UCSD-AML1 (cell line): ENCODE data around the gene PGAP3.

ENCODE experiments used
- DNase-seq: peaks from one replicate; lab custom pipeline; 2025; ENCODE audit not compliant: unreplicated experiment; lab: John Stamatoyannopoulos, UW

Gene PGAP3

DNA sequence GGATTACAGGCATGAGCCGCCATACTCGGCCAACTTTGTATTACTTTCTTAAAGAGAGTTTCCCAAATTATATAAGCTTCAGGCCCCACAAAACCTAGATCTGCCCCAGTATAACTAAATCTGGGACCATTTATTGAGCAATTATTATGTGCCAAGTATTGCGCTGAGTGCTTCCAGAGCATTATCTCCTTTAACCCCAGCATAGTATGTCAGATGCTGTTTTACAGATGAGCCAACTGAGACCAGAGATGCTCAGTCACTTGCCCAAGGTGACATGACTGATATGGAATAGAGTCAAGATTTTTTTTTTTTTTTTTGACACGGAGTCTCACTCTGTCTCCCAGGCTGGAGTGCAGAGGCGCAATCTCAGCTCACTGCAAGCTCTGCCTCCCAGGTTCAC lies 10.1 kb upstream of the PGAP3 start:
- DNase-seq: no peak

DNA sequence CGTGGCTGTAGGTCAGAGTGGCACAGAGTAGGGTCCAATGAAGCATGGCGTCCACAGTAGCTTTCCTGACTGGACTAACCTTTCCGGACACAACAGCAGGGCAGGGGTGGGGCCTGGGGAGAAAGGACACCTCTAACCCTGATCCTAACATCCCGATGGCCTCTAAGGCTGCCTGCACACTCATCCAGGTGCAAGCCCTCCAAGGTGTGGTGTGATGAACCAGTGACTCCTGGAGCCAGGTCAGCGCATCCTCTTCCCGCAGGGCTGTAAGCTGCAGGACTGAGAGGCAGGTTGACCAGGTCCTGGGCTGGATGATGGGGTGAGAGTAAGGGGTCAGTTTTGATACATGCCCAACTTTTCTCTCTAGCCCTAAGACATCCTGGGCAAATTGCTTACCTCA lies 8.9 kb upstream of the PGAP3 start:
- no peak for DNase-seq

DNA sequence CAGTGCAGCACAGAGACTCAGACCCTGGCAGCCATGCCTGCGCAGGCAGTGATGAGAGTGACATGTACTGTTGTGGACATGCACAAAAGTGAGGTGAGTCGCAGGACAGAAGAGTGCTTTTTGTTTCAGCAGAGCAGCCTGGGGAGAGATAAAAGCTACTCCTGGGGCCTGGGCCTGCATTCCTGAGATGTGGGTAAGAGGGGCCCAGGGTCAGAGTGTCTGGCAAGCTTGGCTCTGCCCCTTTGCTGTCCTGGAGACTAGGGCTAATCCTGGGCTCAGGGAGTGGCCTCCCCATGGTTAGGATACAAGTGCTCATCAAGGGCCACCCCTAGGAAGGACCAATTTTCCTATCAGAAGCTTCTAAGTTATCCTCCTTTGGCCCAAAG lies 7.2 kb upstream of the PGAP3 start:
- DNase-seq: no peak

DNA sequence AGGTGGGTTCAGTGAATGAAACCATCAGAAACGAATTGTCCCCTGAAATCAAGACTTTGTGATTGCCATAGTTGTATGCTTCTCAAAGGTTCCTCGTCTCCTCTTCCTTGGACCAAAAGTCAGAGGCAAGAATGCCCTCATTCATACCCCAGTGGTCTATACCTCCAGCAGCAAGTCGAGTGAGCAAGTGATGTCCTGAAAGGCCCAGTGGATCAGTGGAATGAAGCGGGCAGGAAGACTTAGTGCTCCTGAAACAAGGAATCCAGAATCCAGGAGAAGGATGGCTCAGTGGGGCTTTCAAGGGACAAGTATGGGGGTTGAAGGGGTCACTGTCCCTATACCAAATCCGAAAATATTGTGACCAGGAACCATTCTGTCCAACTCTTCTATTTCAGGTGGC lies 6.7 kb upstream of the PGAP3 start:
- DNase-seq: no peak

DNA sequence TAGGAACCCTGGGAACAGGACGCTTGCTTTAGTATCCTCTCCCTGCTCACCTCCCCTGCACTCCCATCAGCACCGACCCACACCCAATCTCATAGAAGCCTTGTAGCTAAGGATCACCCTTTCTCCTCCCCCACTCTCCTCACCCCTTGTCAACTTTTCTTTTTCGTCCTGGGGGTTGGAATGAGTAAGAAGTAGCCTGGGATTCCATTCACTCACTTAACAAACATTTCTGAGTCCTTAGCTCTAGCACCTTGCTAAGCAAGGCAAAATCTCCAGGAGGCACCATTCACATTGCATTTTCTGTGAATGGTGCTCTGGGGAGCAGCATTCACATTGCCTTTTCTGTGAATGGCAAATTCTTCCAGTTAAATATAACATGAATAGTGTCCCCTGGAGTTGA lies 1.1 kb upstream of the PGAP3 start:
- DNase-seq: no peak

DNA sequence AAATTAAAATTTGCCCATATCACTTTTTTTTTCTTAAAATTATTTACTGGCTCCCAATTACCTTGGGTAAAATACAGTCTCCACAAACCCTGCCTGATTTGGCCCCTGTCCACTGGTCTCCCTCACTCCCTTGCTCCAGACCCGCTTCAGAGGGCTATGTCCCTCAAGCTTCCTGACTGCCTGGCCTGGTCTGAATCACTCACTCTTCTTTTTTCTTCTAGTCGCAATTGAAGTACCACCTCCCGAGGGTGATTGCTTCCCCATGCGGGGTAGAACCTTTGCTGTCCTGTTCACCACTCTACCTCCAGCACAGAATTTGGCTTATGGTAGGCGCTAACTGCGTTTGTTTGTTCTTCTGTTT lies 598 bp upstream of the PGAP3 start:
- DNase-seq: no peak

DNA sequence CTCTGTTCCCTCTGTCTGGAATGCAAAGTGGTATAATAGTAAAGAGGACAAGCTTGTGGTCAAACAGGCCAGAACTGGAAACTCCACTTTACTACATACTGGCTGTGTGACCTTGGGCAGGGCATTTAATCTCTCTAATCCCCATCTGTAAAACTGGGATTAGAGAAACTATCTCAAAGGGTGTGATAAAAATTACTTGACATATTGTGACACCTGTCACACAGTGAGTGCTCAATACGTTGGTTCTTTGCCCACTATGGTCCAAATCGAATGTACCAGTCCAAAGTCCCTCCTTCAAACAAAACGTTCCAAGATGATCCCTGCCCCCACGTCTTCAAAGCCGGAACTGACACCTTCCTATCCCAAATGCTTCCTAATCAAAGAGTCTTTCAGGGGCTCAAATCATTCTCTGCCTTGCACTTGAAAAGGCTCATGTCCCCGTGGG lies 734 bp downstream of the PGAP3 start:
- no peak for DNase-seq

DNA sequence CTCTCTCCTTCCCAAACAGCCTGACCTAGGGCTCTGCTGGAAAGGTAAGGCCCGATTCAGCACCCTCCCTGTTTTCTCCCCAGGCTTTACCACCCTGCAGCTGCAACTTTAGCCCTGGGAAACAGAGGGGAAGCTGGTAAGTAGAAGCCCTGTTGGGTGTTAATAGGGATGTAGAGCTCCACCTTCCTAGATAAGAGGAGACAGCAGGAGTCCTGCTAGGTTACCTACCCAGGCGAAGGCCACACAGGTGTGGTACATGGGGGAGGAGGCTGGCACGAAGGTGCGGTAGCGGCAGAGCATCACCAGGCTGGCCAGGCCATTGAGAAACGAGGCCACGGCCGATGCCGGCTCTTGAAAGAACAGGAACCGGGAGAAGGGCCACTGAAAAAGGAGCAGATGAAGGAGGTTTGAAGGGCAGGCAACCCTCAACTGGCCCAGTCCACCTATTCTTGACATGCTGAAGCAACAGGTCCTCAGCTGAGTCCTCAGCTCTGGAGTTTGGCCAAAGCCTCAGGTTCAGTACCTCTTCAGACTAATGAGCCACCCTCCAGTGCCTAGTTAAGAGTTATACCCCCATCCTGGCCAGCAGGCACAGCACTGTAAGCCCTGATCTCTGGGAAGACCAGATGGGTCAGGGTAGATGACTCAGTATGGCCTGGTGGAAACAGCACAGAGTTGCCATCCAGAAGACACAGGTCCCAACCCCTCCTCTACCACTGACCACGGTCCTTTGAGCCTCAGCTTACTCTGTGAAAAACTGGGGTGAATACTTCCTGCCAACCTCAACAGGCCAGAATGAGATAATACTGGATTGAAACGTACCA lies 3.3 kb downstream of the PGAP3 start:
- DNase-seq: no peak

DNA sequence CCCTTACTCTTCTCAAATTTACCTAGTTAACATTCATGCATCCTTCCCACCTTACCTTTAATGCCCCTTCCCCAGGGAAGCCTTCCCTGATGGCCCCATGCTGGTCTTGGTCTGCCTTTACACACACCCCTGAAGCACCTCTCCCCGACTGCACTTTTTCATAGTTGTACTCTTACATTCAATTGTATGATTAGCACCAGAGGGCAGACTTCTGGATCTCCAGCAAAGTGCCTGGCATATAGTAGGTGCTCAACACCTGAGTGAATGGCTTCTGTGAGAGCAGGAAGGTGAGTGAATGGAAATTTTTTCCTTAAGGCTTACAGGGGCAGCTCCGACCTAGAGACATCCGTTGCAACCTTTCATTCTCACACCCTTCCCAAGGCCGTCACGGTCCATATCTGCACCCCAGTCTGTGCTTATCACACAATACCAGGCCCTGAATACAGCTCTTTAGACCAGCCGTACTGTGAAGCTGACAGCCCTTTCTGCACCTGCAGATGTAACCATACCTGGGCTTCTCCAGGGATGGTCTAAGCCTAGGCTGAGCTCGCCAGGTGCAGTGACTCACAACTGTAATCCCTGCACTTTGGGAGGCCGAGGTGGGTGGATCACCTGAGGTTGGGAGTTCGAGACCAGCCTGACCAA lies 4.4 kb downstream of the PGAP3 start:
- no peak for DNase-seq

DNA sequence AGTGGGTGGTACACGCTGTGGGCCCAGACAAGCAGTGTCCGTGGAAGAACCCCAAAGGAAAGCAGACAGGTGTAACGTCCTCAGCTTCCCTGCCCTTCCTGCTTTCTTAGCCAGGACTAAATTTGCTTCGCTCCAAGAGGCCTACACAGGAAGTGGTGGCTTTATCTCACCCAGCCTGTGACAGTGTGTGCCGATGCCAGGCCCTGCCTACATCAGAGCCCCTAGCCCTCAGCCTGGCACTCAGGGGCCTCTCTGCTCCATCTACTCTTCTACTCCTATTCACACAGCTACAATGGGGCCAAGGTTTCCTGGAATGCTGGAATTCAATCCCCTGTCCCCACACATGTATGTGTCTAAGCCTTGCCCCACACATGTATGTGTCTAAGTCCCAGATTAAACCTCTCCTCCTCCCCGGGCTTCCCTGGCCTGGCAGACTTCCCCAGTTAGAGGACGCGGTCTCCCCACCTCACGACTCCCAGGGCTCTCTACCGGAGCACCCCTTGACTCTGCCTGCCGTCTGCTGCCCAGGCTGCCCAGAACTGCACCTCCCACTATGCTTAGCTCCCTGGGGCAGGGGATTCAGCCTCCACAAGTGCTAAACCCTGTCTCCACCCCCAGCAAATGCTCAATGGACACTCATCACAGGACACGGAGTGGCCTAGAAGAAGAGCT lies 8.2 kb downstream of the PGAP3 start:
- DNase-seq: peak; percentile 74

DNA sequence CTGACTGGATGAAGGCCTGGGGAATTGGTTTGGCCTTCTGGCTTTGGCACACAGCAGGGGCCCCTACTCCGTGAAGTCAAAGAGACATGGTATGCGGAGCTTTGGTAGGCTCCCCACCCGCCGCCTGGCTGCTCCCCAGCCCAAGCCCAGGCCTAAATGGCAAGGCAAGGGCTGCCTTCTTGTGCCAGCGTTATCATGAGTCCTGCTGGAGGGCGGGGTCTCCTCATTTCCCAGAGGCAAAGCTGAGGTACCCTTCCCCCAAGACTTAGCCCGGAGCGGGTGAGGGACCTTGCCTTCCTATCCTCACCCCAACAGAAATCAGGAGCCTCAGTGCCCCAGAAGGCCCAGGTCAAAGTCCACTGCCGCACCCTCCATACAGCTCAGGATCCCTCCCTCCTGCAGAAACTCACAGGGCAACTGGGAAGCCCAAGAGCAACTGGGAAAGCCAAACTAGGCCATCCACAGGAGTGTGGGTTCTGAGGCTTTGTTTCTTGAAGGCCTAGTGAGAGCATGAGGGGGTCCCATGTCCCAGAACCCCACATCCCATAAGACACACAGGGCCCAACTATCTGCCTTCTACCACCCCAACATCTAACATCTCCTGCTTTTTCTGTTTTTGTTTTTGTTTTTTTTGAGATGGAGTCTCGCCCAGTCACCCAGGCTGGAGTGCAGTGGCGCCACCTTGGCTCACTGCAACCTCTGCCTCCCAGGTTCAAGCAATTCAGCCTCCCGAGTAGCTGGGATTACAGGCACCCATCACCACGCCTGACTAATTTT lies 9.3 kb downstream of the PGAP3 start:
- no peak for DNase-seq

DNA sequence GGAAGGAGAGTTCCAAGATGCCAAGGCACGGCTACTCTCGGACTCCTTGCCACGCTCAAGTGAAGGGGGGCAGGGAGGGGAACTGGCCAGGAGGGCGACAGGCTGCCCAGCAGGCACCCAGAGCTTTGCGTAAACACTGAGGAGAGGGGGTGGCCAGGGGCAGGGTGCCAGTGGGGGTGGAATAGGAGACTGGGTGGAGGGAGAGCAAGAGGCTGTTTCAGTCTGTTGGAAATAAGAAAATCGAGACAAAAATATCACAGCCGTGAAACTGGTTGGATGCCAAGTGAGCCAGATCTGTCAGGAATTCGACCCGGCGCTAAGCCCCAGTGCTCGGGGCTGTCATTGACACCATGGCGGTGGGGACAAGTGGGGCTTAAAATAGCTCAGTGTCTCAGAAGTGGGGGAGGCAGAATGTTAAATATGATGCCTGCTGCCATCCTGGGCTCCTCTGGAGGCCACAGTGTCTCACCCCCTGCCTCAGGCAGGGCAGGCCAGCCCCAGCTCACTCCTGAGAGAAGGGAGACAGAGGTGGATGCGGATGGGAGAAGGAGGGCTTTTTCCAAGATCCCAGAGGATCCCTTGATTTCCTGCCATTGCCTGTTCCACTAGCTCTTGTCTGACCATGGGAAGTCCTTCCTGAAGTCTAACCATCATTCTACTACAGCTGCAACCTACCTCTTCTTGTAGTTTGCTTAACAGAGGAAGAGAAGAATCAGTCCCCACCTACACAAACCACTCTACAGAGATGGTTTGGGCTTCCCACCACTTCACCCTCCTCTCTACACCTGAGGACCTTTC lies 10.1 kb downstream of the PGAP3 start:
- DNase-seq: no peak

DNA sequence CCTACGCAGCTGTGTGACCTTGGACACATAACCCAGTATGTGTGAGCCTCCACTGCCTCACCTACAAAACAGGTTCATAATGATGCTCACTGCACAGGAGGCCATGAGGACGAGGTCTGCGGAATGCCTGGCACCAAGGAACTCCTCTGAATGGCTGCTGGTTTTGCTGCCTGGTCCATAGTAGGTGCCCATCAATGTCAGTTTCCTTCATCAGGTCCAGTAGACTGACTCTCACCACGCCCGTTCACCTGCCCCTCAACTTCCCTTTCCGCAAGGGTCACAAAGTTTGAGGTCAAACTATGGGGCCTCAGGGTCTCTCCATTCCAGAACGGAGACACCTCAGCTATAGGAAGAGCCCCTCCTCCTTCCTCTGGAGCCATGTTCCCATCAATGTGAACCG lies 10.8 kb downstream of the PGAP3 start:
- DNase-seq: no peak

DNA sequence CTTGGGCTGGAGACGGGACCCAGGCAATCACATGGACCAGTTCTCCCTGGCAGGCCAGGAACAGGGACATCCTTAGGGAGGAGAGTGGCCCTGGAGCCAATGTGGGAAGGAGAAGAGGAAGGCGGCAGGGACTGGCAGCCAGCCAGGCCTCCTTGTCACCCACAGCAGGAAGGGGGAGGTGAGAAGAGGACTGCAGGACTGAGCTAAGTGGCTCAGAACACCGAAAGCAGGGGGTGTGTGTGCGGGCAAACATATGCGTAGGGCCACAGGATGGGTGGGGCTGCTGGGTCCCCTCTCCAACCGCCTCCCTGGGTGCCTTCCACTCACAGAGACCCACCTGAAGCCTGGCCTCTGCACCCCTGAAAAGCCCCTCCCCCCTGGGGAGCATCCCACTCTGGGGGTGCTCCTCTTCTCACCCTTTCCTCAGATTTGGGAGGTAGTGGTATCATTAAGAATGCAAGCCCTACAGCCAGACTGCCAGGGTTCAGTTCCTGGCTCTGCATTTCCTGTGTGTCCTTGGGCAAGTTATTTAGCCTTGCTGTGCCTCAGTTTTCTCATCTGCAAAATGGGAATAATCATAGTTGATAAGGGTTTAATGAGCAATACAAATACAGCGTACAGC lies 11.5 kb downstream of the PGAP3 start:
- DNase-seq: peak; percentile 74

DNA sequence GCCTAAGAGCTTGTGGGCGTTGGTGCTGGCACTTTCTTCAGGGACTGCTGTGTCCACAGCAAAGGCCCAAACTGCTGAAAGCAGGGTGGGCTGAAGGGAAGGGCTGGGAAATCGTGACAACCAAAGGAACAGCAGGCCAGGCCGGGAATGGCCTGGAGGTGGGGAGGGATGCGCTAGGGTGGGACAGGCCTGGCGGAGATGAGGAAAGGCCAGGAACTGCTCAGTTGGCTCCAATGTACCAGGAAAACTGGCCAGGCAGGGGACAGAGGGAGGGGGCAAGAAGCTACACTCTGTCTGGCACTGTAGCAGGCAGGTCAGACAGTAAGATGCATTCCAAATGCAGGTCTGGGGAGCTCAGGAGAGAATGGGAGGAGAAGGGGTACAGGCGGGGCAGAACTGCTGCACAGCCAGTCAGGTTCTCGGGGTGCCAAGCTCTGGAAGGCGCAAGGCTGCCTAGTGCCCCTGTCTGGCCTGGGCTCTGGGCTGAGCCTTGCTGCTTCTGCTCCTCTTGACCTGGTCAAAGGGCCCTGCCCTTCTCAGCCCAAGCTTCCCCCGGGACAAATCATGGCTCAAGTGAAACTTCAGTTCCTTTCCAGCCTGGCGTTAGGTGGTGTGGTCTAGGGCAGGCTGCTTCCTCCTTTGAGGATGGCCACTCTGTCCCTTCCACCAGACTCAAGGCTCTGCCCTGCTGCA lies 12.3 kb downstream of the PGAP3 start:
- DNase-seq: no peak

DNA sequence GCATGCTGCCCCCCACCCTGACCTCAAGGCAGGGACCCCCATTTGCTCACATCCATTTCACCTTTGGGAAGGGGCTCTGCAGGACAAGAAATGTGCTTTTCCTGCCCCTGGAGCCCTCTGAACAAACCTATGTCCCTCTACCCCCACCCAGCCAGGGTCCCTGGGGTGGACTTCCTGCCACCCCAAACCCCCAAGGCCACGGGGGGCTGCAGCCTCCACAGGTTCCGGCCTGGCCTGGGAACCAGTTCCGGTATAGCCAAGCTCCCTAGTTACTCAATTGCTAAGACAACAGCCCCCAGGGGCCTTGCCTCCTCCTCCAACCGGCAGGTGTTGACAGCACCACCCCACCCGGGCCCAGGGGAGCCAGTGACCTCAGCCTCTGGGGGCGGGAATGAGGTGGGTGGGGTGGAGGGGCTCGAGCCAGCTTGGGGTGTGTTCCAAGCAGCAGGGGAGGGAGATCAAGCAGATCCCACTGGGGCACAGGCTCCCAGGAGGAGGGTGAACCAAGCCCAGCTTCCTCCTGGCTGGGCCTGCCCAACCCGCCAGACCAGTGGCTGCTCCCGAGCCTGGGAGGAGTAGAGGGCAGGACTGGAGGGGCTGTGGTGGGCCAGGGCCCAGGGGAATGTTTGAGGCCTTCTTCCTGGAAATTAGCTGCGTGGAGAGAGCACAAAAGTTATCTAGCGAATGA lies 13.0 kb downstream of the PGAP3 start:
- peak; percentile 58 for DNase-seq

DNA sequence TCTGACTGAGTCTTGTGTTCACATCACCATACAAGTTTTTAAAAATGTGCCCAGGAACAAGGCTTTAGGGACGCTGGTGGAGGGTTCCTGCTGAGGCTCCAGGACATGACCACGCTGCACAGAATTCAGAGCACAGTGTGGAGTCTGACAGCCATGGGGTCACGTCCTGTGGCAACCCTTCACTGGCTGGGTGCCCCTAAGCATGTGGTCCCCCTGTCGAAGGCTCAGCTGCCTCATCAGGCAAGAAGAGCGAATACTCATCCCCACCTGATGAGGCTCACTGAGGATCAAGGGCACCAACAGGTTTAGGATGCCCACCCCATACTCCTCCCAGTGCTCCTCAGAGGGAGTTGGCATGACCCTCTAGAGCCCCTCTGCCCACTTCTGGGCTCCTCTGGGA lies 13.7 kb downstream of the PGAP3 start:
- no peak for DNase-seq

DNA sequence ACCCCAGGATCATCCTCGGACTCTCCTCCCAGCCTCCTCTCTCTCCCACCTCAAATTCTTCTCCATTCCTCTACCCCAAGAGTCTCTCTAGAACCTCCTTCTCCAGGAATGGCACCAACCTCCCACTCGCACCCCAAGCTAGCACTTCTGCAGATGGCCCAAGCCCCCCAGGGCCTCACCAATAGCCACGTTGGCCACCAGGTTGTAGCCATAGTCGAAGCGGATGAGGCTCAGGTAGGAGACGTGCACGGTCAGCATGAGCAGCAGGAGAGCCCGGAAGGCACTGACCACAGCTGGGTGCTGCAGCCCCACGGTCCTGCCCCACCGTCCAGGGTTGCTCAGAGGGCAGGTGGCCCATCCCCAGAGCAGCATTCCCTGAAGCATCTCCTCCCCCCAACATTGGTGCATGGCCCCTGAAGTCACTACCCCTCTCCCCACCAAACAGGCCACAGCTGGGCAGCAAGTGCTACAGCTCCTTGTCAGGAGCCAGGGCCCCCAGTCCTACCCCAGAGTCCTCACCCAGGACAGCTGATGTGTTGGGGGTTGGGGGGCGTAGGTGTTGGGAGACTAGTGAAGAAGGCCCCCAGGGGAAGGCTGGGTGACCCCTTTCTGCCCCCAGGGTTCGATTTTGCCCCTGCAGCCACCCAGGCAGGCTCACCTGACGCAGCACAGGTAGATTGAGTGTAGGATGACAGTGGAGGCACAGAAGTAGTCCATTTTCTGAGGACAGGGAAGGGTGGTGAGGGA lies 14.3 kb downstream of the PGAP3 start:
- DNase-seq: no peak
